Activated CD8-positive, alpha-beta memory T cell treated with anti-CD3 and anti-CD28 coated beads for 1 hour (primary cell): ENCODE measurements around the gene GJA5.

Experiments
- DNase-seq, 2 donors: peaks; one replicate each; pipeline ENCODE4 v3.0.0-alpha.2; 2020; ENCODE audit warnings: low read depth in 1 of 2; ENCODE audit errors: extremely low read depth in 1 of 2

The GJA5 gene

DNA sequence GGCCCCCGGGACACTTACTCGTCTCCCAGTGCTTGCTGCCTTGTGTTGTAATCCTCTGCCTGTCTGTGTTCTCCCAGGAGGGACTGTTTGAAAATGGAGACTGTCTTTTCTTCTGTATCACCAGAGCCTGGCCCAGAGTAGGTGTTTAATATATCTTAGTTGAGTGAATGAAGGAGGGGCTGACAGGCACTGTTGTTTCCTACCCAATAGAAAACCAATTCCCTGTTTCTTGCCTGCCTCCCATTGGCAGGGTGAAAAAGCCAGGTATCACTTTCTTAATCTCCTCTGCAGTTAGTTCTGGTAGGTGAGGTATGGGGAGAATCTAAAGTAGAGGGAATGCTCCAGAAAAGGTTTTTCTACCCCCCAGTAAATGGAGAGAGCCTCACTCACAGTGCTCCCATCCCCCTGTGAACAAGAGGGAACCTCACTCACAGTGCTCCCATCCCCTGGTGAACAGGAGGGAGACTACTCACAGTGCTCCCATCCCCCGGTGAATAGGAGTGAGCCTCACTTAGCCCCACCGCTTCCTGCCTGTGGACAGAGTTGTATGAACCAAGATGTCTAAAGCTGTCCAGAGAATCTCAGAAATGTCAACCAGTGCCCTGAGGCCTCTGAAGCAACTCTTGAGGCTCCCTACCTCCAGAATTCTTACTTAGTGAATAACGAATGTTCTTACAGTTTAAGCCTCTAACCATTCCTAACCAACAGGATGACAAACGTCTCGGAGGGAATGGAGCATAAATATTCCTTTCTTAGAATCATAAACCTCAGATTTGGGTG is at the start of gene GJA5:
Gene GJA5 (minus strand): TSS at position 122 of the 780 bp plus-strand sequence. CDS start 1,364 bp downstream, outside the sequence.
- no peak for DNase-seq

DNA sequence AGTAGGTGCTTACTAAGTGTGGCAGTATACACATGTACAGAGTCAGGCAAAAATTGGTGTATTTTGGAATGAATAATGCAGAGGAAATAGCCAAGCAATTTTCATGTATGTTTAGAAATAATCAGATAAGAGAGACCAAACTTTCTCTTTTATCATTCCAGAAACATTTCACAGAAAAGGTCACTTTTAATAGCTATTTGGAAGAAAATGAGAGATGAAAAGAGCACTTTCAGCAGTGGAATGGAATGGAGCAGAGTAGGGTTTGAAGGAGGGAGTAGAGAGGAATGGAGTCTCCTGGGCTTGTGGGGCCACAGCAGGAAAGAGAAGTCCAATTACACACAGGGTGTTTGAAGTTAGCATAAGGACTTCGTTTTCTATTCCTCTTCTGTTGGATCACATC is 48.8 kb upstream of the GJA5 start:
- no peak for DNase-seq

DNA sequence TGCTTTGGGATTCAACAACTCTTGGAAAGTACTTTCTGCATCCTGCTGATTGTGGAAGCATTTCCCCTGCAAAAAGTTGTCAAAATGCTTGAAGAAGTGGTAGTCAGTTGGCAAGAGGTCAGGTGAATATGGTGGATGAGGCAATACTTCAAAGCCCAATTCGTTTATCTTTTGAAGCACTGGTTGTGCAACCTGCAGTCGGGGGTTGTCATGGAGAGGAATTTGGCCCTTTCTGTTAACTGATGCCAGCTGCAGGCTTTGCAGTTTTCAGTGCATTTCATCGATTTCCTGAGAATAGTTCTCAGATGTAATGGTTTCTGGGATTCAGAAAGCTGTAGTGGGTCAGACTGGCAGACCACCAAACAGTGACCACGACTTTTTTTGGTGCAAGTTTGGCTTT is 47.6 kb upstream of the GJA5 start:
- DNase-seq = no peak

DNA sequence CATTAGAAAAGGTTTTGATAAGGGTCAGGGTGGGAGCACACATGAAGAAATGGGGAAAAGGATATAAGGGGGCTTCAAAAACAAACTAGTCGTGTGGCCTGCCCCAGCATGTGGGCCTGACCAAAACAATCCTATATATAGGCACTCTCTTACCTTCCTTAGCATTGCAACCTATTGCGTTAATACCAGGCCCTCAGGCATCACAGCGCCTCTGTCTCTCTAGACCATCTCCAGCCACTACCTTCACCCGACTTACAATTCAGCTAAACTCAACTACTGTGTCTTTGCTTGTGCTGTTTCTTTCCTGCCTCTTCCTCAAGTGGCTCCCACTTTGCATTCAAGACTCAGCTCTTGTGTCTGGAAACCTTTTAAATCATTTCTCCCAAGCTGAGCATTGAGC is 47.0 kb upstream of the GJA5 start:
- DNase-seq = no peak

DNA sequence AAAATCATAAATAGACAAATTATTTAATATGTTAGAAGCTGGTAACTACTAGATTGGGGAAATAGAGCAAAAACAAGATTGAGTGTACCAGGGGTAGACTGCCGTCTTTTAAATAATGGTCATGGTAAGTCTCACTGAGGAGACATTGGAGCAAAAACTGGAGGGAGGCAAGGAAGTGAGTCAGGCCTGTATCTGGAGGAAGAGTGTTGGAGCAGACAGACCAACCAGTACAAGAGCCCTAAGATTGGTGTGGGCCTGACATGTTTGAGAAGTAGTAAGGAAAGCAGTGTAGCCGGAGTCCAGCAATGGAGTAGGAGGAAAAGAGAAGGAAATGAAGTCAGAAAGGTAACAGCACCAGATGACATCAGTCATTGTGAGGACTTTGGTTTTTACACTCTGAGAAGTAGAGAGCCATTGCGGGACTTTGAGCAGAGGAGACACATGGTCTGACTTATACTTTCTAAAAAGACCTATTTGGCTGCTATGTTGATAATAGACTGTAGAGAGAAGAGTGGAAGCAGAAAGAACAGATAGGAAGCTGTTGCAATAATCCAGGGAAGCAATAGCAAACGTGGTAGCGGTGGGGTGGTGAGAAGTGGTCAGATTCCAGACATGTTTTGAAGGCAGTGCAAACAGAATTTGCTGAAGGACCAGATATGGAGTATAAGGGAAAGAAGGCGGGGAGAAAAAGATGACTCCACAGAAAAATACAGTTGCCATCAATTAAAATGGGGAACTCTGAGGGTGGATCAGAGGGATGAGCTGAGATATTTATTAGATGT is 44.7 kb upstream of the GJA5 start:
- no peak for DNase-seq

GRCh38 chr1:147800804-147801203 is 40.4 kb upstream of the GJA5 start:
- DNase-seq = no peak

DNA sequence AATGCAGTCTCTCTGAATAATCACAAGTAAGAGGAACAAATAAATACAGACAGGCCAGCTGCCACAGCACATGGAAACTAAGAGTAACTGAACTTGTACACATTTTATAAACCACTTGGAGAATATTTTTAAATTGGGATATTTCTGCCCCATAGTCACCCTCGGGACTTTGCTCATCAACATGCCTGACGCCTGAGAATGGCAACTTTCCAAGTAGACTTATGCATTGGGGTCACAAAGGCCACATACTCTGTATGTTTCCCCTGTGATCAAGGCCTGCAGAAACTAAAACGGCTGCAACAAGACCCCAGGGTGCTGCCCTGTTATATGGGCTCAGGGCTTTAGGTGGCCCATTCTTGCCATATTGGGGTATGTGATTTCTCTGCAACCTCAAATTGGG is 38.3 kb upstream of the GJA5 start:
- no peak for DNase-seq

- no peak for DNase-seq
These were observed 34.2 kb upstream of the GJA5 start for GRCh38 chr1:147794570-147794969.

DNA sequence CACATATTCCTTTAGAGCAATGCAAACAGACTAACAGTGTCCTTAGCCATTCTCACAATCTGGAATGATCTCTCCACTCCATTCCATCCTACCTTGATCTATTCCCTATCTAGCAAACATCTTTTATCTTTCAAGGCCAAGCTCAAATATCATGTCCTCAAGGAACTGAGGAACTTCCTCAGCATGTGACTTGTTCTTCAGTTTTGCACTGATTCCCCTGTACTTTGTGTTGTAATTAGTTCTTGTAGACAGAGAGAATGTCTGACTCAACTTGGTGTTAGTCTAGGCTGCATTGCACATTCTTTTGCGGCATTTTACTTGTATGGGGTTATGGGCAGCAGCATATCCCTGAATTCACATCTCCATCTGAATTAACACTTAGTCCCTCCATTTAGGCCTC is 31.5 kb upstream of the GJA5 start:
- no peak for DNase-seq

GRCh38 chr1:147787765-147788164 is 27.4 kb upstream of the GJA5 start:
- no peak for DNase-seq

GRCh38 chr1:147786536-147786935 is 26.1 kb upstream of the GJA5 start:
- no peak for DNase-seq

DNA sequence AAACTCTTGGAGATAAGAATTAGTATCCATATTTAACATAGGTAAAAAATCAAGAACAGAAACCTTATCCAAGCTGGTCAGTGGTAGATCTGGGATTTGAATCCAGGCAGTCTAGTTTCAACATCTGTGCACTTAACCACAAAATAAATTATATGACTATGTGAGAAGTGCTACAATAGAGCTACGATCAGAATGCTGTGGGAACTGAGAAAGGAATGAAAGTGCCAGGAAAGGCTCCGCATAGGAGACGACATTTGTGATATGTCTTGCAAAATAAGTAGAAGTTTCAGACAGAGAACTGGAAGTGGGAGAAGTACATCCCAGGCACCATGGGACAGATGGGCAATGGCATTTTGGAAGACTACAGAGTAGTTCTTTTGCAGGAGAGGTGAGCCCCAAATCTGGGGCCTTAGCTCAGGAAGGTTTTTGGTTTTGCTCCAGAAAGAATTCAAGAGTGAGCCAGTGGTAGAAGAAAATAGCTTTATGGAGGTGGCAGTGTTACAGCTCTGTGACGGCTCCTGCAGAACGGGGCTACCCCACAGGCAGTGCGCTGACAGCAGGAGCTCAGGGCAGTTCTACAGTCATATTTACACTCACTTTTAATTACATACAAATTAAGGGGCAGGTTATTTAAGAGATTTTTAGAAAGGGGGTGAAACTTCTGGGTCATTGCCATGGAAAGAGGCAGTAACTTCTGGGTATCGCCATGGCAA is 25.5 kb upstream of the GJA5 start:
- no peak for DNase-seq

GRCh38 chr1:147784941-147785340 is 24.5 kb upstream of the GJA5 start:
- no peak for DNase-seq

DNA sequence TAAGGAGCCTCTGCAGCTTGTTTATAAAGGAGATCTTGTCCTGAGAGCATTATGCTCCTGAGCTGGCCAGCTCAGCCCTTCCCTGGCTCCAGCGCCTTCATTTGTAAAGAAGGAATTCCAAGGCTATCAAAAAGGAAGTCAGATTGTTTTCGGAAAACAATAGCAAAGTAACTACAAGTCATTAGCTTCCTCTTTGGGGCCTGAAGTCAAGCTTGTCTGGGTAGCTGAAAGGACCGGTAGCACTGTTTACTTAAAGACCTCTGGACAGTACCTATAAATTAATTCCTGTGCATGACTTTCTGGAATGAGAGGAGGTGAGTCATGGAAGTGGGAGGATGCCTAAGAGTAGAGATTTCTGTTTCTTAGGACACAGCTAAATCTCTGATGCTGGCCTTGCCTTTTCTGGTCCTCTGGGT is 20.7 kb upstream of the GJA5 start:
- DNase-seq = no peak

GRCh38 chr1:147777694-147778093 is 17.3 kb upstream of the GJA5 start:
- no peak for DNase-seq

GRCh38 chr1:147773215-147773715 is 12.9 kb upstream of the GJA5 start:
- DNase-seq = no peak

DNA sequence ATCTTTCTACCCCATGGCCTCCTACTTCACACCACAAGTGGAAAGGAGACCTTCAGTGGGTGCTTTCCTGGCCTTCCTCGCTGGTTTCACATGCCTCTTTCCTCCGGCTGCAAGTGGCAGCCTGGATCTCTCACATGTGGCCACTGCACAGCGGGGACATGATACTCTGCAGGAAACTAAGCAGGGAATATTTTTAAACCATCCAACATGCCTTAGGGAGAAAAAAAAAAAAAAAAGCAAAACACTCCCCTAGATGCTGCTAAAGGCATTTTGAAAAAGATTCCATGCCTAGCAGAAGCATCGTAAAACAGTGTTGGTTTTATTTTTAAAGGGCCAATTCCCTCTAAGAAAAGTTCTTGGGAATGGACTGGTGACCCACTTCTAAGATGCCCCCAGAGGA is 12.2 kb upstream of the GJA5 start:
- DNase-seq = no peak

DNA sequence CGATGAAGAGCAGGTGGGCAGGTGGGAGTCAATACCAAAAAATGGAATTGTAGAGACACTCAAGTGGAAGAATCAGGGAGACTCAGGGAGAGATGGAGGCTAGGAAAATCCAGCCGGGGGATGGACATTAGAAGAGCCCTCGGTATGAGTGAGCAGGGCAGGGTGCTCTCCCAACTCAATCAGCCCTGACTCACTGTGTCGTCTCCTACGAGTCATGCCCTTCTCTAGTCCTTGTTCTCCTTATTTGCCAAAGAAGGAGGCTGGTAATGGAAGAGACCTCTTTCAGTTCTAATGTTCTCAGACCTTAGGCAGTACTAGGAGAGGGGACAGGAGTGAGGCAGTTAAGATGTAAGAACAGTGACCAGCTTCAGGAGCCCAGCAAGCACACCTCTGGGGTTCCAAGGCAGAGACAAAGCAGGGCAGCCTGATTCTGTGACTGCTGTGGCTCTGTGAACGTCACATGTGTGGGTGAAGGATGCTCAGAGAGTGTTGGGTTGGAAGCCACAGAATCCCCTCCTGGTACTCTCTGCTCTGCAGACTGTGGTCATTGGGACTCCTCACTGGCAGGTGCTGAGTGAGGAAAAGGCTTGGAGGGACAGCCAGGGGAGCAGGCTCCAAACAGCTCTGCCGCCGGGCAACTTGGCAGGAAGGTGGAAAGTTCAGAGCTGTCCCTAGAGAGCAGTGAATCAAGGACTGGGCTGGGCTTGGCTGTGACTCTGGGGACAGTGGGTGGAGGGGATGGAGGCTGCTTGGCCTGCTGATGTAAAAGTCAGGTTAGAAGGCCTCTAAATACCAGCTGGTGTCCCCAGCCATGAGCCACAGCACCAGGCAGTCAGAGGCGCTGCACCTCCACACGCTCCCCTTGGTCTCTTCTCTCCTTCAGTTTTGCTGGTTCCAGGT is 11.1 kb upstream of the GJA5 start:
- no peak for DNase-seq

DNA sequence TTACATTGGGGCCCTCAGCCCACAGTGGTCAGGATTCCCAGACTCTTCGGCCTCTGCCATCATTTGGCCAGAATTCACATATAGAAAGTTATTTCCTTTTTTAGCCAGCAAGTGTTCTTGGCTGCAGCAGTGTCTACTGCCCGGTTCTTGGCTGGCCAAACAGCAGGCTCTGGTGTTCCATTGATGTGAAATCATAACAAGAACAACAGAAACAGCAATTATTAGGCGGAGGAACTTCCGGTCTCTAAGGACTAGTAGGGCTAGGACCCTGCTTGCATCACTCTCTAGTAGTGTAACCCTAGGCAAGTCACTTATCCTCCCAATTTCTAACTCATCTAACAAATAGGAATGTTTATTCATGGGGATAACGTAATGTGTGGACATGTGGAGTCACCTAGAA is 8.7 kb upstream of the GJA5 start:
- no peak for DNase-seq

GRCh38 chr1:147768582-147768981 is 8.2 kb upstream of the GJA5 start:
- DNase-seq = no peak
